Spleen (tissue), 7 donors: ENCODE data around the gene UGT1A5.

ENCODE experiments used
- CTCF ChIP-seq, 11 experiments: fragments of 200-600 bp in 7 of 11; fragments of 450-650 bp in 4 of 11; sonication (generic) in 4 of 11; IDR thresholded peaks in 8 of 11; conservative IDR thresholded peaks in 3 of 11; 1 replicate in 7 of 11; 2 replicates in 4 of 11; pipeline versions ENCODE4 v1.4.0 to v1.8.0; 2016 to 2021; ENCODE audit warnings: antibody characterized with exemption in 11 of 11, inconsistent platforms in 4 of 11, mild to moderate bottlenecking in 1 of 11
- POLR2A ChIP-seq, 3 donors: fragments of 450-650 bp; IDR thresholded peaks; one replicate each; pipeline ENCODE4 v1.5.1; 2017; ENCODE audit warnings: antibody characterized with exemption in 3 of 3, mild to moderate bottlenecking in 1 of 3
- POLR2AphosphoS5 ChIP-seq, 3 donors: sonication (generic); formaldehyde crosslinking; IDR thresholded peaks; one replicate each; pipeline ENCODE4 v1.5.1; 2017; ENCODE audit warnings: antibody characterized with exemption in 3 of 3
- donor health status: DM: no; HTN: no; CAD: no; lungs with moderate emphysema.
- donor health status: DM: no; HTN: no; CAD: no.
- donor health status: DM: no; HTN: no; CAD: no.

- TF ChIP-seq POLR2A (IDR thresholded peaks at IDR 0.05) (no peak), CTCF (IDR thresholded peaks at IDR 0.05 in 8 of 11, conservative IDR thresholded peaks at IDR 0.05 in 3 of 11) (no peak), POLR2AphosphoS5 (IDR thresholded peaks at IDR 0.05) (no peak)
Measured at GRCh38 chr2:233816334-233816733, 103.6 kb downstream of the UGT1A5 start.
